GM12891 (cell line): ENCODE results near the gene CD207.

Source experiments
- POLR2A ChIP-seq: IDR thresholded peaks from 2 replicates; pipeline ENCODE4 v1.6.1; 2011; ENCODE audit warnings: low read depth, low read length, control low read depth
- POLR2AphosphoS5 ChIP-seq: IDR thresholded peaks from 2 replicates; pipeline ENCODE4 v1.6.1; 2011; ENCODE audit warnings: low read depth, low read length, control low read depth
- POU2F2 ChIP-seq: IDR thresholded peaks from 2 replicates; pipeline ENCODE4 v1.6.1; 2011; ENCODE audit warnings: low read depth, mild to moderate bottlenecking, control low read depth, low read length, moderate library complexity
- SPI1 ChIP-seq: IDR thresholded peaks from 2 replicates; pipeline ENCODE4 v1.6.1; 2011; ENCODE audit warnings: low read depth, low read length, control low read depth
- TAF1 ChIP-seq: IDR thresholded peaks from 2 replicates; pipeline ENCODE4 v1.6.1; 2011; ENCODE audit warnings: low read depth, low read length, control low read depth

DNA sequence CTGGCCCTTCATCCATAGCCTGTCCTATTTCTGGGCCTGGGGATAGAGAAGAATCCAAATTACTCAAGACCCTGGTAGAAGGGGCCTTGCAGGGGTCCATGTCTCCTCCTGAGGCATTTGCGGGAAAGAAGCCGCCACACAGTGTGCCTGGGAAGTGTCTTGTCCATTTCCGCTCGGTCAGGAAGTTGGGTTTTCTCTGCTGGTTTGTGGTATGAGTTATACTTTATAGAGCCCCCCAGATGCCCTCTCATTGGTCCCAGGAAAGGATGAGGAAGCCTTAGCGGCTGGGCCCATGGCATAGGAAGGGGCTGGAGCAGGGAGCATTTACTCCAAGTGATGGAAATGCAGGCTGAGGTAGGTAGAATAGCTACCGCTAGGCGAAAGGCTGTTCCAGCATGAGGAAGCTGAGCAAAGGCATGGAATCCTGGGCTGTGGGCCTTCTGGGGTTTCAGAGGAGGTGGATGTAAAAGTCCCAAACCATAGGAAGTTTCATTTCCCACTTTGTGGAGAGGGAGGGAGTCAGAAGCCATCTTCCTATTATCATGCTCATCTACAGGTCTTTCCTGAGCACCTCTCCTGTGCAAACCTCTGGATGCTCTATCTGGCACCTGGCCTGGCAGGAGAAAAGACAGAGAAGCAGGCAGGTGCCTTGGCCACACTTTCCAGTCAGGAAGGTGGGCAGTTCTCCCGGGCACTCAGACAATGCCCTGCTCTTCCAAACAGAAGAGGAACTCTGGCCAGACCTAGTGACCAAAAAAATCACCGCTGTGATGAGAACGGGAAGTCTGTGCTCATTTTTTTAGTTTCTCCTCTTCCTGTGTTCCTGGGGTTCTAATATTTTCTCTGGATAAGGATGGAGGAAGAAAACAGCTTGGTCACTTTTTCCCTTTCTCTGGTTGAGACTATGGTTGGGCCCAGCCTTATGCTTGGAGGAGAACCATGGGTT lies 2.6 kb upstream of the CD207 start:
- TF ChIP-seq TAF1 (no peak), POLR2AphosphoS5 (no peak), POLR2A (no peak), SPI1 (no peak), POU2F2 (no peak)
